Astrocyte (in vitro differentiated cells and primary cell): ENCODE measurements around the gene TMEM25.

Experiments
- EZH2 ChIP-seq: IDR thresholded peaks from 2 replicates; pipeline ENCODE4 v1.6.1; 2012; ENCODE audit warnings: mild to moderate bottlenecking, low read length, inconsistent platforms; ENCODE audit not compliant: insufficient read depth
- TF ChIP-seq, protein P1 (sequence below): IDR thresholded peaks from 2 replicates; pipeline ENCODE4 v1.5.1; 2011; ENCODE audit warnings: low read depth, mild to moderate bottlenecking, inconsistent platforms, low read length, moderate library complexity; ENCODE audit not compliant: insufficient read depth

- TF ChIP-seq, protein P1, sequence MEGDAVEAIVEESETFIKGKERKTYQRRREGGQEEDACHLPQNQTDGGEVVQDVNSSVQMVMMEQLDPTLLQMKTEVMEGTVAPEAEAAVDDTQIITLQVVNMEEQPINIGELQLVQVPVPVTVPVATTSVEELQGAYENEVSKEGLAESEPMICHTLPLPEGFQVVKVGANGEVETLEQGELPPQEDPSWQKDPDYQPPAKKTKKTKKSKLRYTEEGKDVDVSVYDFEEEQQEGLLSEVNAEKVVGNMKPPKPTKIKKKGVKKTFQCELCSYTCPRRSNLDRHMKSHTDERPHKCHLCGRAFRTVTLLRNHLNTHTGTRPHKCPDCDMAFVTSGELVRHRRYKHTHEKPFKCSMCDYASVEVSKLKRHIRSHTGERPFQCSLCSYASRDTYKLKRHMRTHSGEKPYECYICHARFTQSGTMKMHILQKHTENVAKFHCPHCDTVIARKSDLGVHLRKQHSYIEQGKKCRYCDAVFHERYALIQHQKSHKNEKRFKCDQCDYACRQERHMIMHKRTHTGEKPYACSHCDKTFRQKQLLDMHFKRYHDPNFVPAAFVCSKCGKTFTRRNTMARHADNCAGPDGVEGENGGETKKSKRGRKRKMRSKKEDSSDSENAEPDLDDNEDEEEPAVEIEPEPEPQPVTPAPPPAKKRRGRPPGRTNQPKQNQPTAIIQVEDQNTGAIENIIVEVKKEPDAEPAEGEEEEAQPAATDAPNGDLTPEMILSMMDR = no peak
- TF ChIP-seq EZH2 = no peak
Observed at GRCh38 chr11:118535261-118535660, 4.3 kb downstream of the TMEM25 start.
